ENCODE results near the gene DCST2.

DNA sequence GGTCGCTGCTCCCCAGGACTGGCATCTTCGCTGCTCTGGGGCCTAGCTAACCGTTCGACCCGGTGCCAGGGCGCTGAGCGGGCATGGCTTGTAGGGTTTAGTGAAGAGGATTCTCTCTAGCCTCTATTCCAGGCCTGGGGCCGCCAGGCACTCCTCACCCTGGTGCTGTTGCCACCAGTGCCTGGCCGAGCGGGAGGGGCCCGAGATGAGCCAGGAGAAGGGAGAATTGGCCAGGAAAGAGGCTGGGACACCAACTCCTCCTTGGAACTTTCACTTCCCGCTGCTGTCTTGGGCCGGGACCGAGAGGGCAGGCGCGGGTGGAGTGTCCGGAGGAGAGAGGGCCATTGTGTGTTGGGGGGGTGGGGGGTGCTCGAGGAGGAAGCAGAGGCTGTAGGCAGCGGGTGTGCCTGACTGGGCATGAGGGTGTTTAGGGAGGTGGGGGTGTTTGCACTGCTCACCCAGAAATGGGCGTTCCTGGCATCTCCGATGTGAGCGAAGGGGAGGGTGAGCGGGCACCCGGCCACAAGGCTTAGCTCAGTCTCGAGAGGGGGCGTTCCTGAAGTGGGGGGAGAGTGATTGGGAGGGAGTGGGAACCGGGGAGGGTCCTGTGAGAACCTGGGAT is 18.3 kb upstream of the DCST2 start:
- TF ChIP-seq REST (IDR thresholded peaks at IDR 0.05; ENCODE audit: insufficient read depth in 1 of 2, low read depth in 2 of 2, low read length in 2 of 2), result no peak
- no peak for TF ChIP-seq FOXP2 (optimal IDR thresholded peaks at IDR 0.05; ENCODE audit: borderline replicate concordance, extremely low read depth, extremely low read length, insufficient read depth)
- no peak for TF ChIP-seq TAF1 (IDR thresholded peaks at IDR 0.05; ENCODE audit: borderline replicate concordance, insufficient read depth, low read length)
- peak; percentile 61; the same call in 1 of the 2 replicates for TF ChIP-seq SIN3A (IDR thresholded peaks at IDR 0.05; ENCODE audit: borderline replicate concordance, insufficient read depth, low read length)

All from PFSK-1 (cell line).